Body of pancreas (tissue), 4 donors: ENCODE measurements around the gene ST6GAL1.
"Not testable (repeated sequence)": the region's sequence is repeated elsewhere in the genome, so short reads cannot be mapped to it uniquely, and the experiment has no call there.

Experiments
- POLR2A ChIP-seq, 3 donors: fragments of 450-650 bp; IDR thresholded peaks; one replicate each; pipeline ENCODE4 v1.6.1; 2016; ENCODE audit warnings: antibody characterized with exemption in 3 of 3, mild to moderate bottlenecking in 2 of 3
- TF ChIP-seq, protein P1 (sequence below), 7 experiments: fragments of 450-650 bp in 4 of 7; fragments of 200-600 bp in 3 of 7; sonication (generic) in 3 of 7; IDR thresholded peaks; one replicate each; pipeline ENCODE4 v1.5.1; 2016 to 2019; ENCODE audit warnings: antibody characterized with exemption in 7 of 7

DNA sequence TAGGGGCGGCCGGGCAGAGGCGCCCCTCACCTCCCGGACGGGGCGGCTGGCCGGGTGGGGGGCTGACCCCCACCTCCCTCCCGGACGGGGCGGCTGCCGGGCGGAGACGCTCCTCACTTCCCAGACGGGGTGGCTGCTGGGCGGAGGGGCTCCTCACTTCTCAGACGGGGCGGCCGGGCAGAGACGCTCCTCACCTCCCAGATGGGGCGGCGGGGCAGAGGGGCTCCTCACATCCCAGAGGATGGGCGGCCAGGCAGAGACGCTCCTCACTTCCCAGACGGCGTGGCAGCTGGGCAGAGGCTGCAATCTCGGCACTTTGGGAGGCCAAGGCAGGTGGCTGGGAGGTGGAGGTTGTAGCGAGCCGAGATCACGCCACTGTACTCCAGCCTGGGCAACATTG lies 45.5 kb upstream of the ST6GAL1 start:
- not testable (repeated sequence) for TF ChIP-seq POLR2A (IDR thresholded peaks at IDR 0.05)
- TF ChIP-seq, protein P1, sequence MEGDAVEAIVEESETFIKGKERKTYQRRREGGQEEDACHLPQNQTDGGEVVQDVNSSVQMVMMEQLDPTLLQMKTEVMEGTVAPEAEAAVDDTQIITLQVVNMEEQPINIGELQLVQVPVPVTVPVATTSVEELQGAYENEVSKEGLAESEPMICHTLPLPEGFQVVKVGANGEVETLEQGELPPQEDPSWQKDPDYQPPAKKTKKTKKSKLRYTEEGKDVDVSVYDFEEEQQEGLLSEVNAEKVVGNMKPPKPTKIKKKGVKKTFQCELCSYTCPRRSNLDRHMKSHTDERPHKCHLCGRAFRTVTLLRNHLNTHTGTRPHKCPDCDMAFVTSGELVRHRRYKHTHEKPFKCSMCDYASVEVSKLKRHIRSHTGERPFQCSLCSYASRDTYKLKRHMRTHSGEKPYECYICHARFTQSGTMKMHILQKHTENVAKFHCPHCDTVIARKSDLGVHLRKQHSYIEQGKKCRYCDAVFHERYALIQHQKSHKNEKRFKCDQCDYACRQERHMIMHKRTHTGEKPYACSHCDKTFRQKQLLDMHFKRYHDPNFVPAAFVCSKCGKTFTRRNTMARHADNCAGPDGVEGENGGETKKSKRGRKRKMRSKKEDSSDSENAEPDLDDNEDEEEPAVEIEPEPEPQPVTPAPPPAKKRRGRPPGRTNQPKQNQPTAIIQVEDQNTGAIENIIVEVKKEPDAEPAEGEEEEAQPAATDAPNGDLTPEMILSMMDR (IDR thresholded peaks at IDR 0.05) = not testable (repeated sequence)
